Activated CD4-positive, alpha-beta memory T cell treated with anti-CD3 and anti-CD28 coated beads, Interleukin-2, amount 10 ng/mL, durations not matched to agents 7 days and 5 days (primary cell): ENCODE data around the gene HORMAD2. TPM values are rescaled to one million over a fixed set of nuclear protein-coding genes. Genes with fewer than 3 reads are reported as not detected.
A peak's percentile ranks its signal among the peaks of the same experiment; 100 is the strongest.
"Not testable (repeated sequence)": the region's sequence is repeated elsewhere in the genome, so short reads cannot be mapped to it uniquely, and the experiment has no call there.

Source experiments
- CTCF ChIA-PET: fragments of 350-600 bp; sonication (Branson Sonifier 250); formaldehyde crosslinking; loops from one replicate; lab custom pipeline; 2021; ENCODE audit warnings: antibody characterized with exemption, inconsistent platforms; lab: Charles Lee
- POLR2A ChIA-PET: fragments of 350-600 bp; sonication (Branson Sonifier 250); formaldehyde crosslinking; loops from one replicate; lab custom pipeline; 2021; ENCODE audit warnings: antibody characterized with exemption; lab: Charles Lee
- DNase-seq: peaks from one replicate; pipeline ENCODE4 v3.0.0-alpha.2; 2020
- H3K27ac Mint-ChIP-seq: one replicate; pipeline ENCODE4 v1.8.0; 2021; ENCODE audit warnings: mild to moderate bottlenecking, mixed read lengths
- H3K27me3 Mint-ChIP-seq: one replicate; pipeline ENCODE4 v1.8.0; 2021; ENCODE audit warnings: mixed read lengths
- H3K36me3 Mint-ChIP-seq: one replicate; pipeline ENCODE4 v1.8.0; 2021; ENCODE audit warnings: low read depth, mixed read lengths
- H3K4me1 Mint-ChIP-seq: one replicate; pipeline ENCODE4 v1.8.0; 2021; ENCODE audit warnings: mixed read lengths
- H3K4me3 Mint-ChIP-seq: one replicate; pipeline ENCODE4 v1.8.0; 2021; ENCODE audit warnings: mild to moderate bottlenecking, mixed read lengths
- H3K9me3 Mint-ChIP-seq: one replicate; pipeline ENCODE4 v1.8.0; 2021; ENCODE audit warnings: mixed read lengths
- total RNA-seq, 2 experiments: library from RNA; stranded (reverse); gene quantifications; one replicate each; pipeline ENCODE4 v1.2.3, GENCODE V29; 2021

HORMAD2 gene
- total RNA-seq, 2 experiments from 2014 or later, result 0.23 TPM; not detected in 1

DNA sequence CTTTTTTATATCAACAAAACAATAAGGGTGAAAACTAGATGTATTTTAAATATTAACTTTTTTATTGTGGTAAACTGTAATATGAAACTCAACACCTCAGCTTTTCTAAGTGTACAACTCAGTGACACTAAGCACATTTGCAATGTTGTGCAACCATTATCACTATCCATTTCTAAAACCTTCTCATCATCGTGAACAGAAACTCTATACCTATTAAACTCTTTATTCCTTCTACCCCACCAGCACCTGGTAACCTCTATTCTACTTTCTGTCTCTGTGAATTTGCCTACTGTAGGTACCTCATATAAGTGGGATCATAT, 9.4 kb downstream of the HORMAD2 start:
- Mint-ChIP-seq H3K4me1 (peaks cover 28% of the 10 kb centered on the region), H3K4me3 (no peak overlapping the region), H3K27ac (no peak overlapping the region), H3K36me3 (no peaks in the 10 kb centered on the region), H3K27me3 (peaks cover 4% of the 10 kb centered on the region), H3K9me3 (peaks cover 8% of the 10 kb centered on the region)
- CTCF ChIA-PET, result interaction anchor here (0.7 to 1.8 kb wide), 11 partner anchors 18 to 502 kb away, joined by 3 to 16 read pairs (median 4); no protein-coding TSS in a partner anchor
- POLR2A ChIA-PET, result interaction anchor here (1.5 kb wide), 1 partner anchor 500 kb away, joined by 5 read pairs; no protein-coding TSS in a partner anchor
- DNase-seq, result no peak

- ChIA-PET POLR2A (no interaction called here), CTCF (interaction anchor here (0.7 to 1.9 kb wide), 4 partner anchors 88 to 488 kb away, joined by 3 to 4 read pairs (median 3); no protein-coding TSS in a partner anchor)
- Mint-ChIP-seq H3K27ac (no peak overlapping the region), H3K4me3 (no peak overlapping the region), H3K27me3 (peaks cover 4% of the 10 kb centered on the region), H3K36me3 (peaks cover 2% of the 10 kb centered on the region), H3K9me3 (peaks cover 10% of the 10 kb centered on the region), H3K4me1 (peaks cover 14% of the 10 kb centered on the region)
- DNase-seq, result no peak
These were observed 12.4 kb downstream of the HORMAD2 start for GRCh38 chr22:30092686-30093085.

DNA sequence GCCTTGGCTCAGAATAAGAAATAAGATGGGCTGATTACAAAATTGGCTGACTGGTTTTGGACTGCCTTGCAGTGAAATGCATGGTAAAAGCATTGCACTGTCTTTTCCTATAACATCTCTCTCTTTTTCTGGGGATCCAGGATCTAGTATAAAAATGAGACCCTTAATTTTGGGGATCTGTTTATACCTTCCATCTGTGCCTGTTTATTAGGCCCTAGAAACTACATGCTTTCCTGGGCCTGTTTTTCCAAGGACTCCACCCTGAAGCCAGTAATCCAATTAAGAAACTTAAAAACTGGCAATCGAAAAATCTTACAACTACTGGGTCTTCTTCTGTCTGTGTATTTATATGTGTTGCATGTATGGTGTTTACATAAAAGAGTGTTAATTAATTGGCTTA, 14.5 kb downstream of the HORMAD2 start:
- H3K4me3 Mint-ChIP-seq, result no peak overlapping the region
- peaks cover 4% of the 10 kb centered on the region for H3K27me3 Mint-ChIP-seq
- no peak for DNase-seq
- H3K9me3 Mint-ChIP-seq, result peaks cover 10% of the 10 kb centered on the region
- ChIA-PET CTCF (no interaction called here), POLR2A (no interaction called here)
- H3K27ac Mint-ChIP-seq, result no peak overlapping the region
- peaks cover 7% of the 10 kb centered on the region for H3K4me1 Mint-ChIP-seq
- peaks cover 2% of the 10 kb centered on the region for H3K36me3 Mint-ChIP-seq

GRCh38 chr22:30097861-30098260, 17.6 kb downstream of the HORMAD2 start:
- Mint-ChIP-seq H3K27me3 (no peaks in the 10 kb centered on the region), H3K27ac (no peak overlapping the region), H3K4me1 (peaks cover 28% of the 10 kb centered on the region), H3K9me3 (peaks cover 7% of the 10 kb centered on the region), H3K4me3 (no peak overlapping the region), H3K36me3 (peaks cover 9% of the 10 kb centered on the region)
- no peak for DNase-seq
- ChIA-PET POLR2A (no interaction called here), CTCF (interaction anchor here (0.8 to 1.1 kb wide), 4 partner anchors 9 to 190 kb away, joined by 3 to 4 read pairs (median 3); no protein-coding TSS in a partner anchor)

- Mint-ChIP-seq H3K4me3 (peak overlapping the region; percentile 0), H3K4me1 (peaks cover 50% of the 10 kb centered on the region), H3K27ac (peak overlapping the region; percentile 57), H3K36me3 (peaks cover 14% of the 10 kb centered on the region)
- DNase-seq, POLR2A ChIA-PET, H3K27me3 Mint-ChIP-seq, H3K9me3 Mint-ChIP-seq: not testable (repeated sequence)
- CTCF ChIA-PET, result interaction anchor here (1.0 to 1.9 kb wide), 3 partner anchors 12 to 411 kb away, joined by 3 to 7 read pairs (median 5); no protein-coding TSS in a partner anchor
These were observed 20.5 kb downstream of the HORMAD2 start for GRCh38 chr22:30100770-30101169.

GRCh38 chr22:30104501-30105156, 24.4 kb downstream of the HORMAD2 start:
- peak overlapping the region; percentile 87 for H3K27ac Mint-ChIP-seq
- peak; percentile 29 for DNase-seq
- peak overlapping the region; percentile 51 for H3K4me3 Mint-ChIP-seq
- ChIA-PET POLR2A (interaction anchor here (0.8 to 2.9 kb wide), 12 partner anchors 81 to 222 kb away, joined by 3 to 15 read pairs (median 4); partner anchors contain the start of gene TBC1D10A), CTCF (interaction anchor here (0.7 to 8.0 kb wide), 13 partner anchors 10 to 286 kb away, joined by 3 to 119 read pairs (median 4); partner anchors contain the start of genes CASTOR1 and LIF)
- H3K27me3 Mint-ChIP-seq, result no peaks in the 10 kb centered on the region
- H3K36me3 Mint-ChIP-seq, result peaks cover 12% of the 10 kb centered on the region
- peaks cover 74% of the 10 kb centered on the region for H3K4me1 Mint-ChIP-seq
- no peaks in the 10 kb centered on the region for H3K9me3 Mint-ChIP-seq

DNA sequence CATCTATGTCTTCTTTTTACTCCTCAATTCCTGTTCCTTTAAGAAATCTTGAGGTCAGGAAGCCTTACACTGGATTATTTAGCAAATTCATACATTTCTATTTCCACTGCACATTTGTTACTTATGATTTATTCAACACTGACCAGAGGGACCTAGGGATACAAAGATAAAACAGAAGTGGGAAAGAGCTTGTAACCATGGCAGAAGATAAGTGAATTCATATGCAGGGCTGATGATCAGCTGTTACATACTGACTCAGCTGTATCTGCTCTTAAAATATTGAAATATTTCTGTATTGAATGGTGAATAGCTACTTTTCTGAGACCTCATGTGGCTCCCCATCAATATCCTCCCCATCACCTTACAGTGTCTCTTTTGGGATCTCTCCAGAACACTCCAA, 25.2 kb downstream of the HORMAD2 start:
- H3K27ac Mint-ChIP-seq, result peak overlapping the region; percentile 87
- ChIA-PET CTCF (interaction anchor here (1.0 to 8.0 kb wide), 10 partner anchors 9 to 285 kb away, joined by 3 to 119 read pairs (median 6); partner anchors contain the start of genes CASTOR1 and LIF), POLR2A (interaction anchor here (1.1 to 2.9 kb wide), 8 partner anchors 80 to 183 kb away, joined by 3 to 15 read pairs (median 4); no protein-coding TSS in a partner anchor)
- no peak overlapping the region for H3K4me3 Mint-ChIP-seq
- H3K27me3 Mint-ChIP-seq, result no peaks in the 10 kb centered on the region
- H3K4me1 Mint-ChIP-seq, result peaks cover 67% of the 10 kb centered on the region
- DNase-seq, result no peak
- H3K9me3 Mint-ChIP-seq, result no peaks in the 10 kb centered on the region
- peaks cover 7% of the 10 kb centered on the region for H3K36me3 Mint-ChIP-seq

DNA sequence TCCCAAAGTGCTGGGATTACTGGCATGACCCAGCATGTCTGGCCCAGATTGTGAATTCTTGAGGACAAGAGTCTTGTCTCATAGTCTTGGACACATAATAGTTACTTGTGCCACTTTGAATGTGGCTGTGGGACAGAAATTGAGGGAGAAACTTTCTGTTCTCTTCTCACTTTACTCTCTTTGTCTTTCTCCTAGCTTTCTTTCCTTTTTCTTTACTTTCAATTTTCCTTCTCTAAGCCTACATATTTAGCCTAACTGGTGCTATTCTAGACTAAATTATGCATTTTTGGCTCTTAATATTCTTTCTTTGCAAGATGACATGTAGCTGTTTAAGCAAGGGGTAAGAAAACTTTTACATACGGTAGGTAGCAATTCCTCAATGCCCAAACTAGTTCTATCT, 33.2 kb downstream of the HORMAD2 start:
- DNase-seq, result no peak
- Mint-ChIP-seq H3K4me3 (no peak overlapping the region), H3K27me3 (no peaks in the 10 kb centered on the region), H3K27ac (no peak overlapping the region), H3K36me3 (no peaks in the 10 kb centered on the region), H3K4me1 (peaks cover 42% of the 10 kb centered on the region), H3K9me3 (no peaks in the 10 kb centered on the region)
- CTCF ChIA-PET, result interaction anchor here (1.1 to 3.7 kb wide), 6 partner anchors 8 to 277 kb away, joined by 3 to 19 read pairs (median 4); partner anchors contain the start of gene CASTOR1
- POLR2A ChIA-PET, result no interaction called here

- Mint-ChIP-seq H3K36me3 (no peaks in the 10 kb centered on the region), H3K27ac (no peak overlapping the region), H3K4me3 (no peak overlapping the region), H3K4me1 (peaks cover 33% of the 10 kb centered on the region), H3K9me3 (no peaks in the 10 kb centered on the region), H3K27me3 (no peaks in the 10 kb centered on the region)
- no peak for DNase-seq
- ChIA-PET POLR2A (interaction anchor here (0.6 kb wide), 1 partner anchor 132 kb away, joined by 3 read pairs; the partner anchor contains the start of gene LIF), CTCF (interaction anchor here (0.6 to 3.7 kb wide), 7 partner anchors 9 to 276 kb away, joined by 3 to 19 read pairs (median 4); partner anchors contain the start of gene CASTOR1)
These were observed 34.1 kb downstream of the HORMAD2 start for GRCh38 chr22:30114361-30114760.

GRCh38 chr22:30115705-30116104, 35.4 kb downstream of the HORMAD2 start:
- POLR2A ChIA-PET, result interaction anchor here (1.2 kb wide), 1 partner anchor 162 kb away, joined by 3 read pairs; no protein-coding TSS in a partner anchor
- Mint-ChIP-seq H3K36me3 (peaks cover 3% of the 10 kb centered on the region), H3K4me1 (peaks cover 33% of the 10 kb centered on the region), H3K27me3 (peaks cover 2% of the 10 kb centered on the region), H3K27ac (no peak overlapping the region), H3K9me3 (no peaks in the 10 kb centered on the region), H3K4me3 (no peak overlapping the region)
- no peak for DNase-seq
- CTCF ChIA-PET, result interaction anchor here (1.2 kb wide), 1 partner anchor 140 kb away, joined by 5 read pairs; no protein-coding TSS in a partner anchor

GRCh38 chr22:30116362-30117117, 36.3 kb downstream of the HORMAD2 start:
- H3K27me3 Mint-ChIP-seq, result peaks cover 5% of the 10 kb centered on the region
- no peak for DNase-seq
- no peak overlapping the region for H3K27ac Mint-ChIP-seq
- ChIA-PET CTCF (interaction anchor here (0.6 kb wide), 1 partner anchor 527 kb away, joined by 3 read pairs; no protein-coding TSS in a partner anchor), POLR2A (interaction anchor here (1.0 to 1.2 kb wide), 4 partner anchors 9 to 161 kb away, joined by 3 read pairs; no protein-coding TSS in a partner anchor)
- peaks cover 5% of the 10 kb centered on the region for H3K36me3 Mint-ChIP-seq
- no peaks in the 10 kb centered on the region for H3K9me3 Mint-ChIP-seq
- H3K4me1 Mint-ChIP-seq, result peaks cover 37% of the 10 kb centered on the region
- no peak overlapping the region for H3K4me3 Mint-ChIP-seq

DNA sequence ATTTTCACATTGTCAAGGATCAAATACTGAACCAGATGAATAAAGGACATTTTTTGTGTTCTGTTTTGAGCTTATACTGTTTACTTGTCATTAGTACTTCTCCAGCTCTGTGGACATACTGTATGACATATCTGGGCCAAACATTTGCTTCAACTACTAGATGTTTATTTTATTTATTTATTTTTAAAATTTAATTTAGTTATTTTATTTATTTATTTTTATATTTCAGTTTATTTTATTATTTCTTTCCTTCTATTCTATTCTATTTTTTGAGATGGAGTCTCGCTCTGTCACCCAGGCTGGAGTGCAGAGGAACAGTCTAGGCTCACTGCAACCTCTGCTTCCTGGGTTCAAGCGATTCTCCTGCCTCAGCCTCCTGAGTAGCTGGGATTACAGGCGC, 37.0 kb downstream of the HORMAD2 start:
- Mint-ChIP-seq H3K27me3 (peaks cover 5% of the 10 kb centered on the region), H3K4me3 (no peak overlapping the region)

More for the DNA sequence above, 37.0 kb downstream of the HORMAD2 start:
- H3K36me3 Mint-ChIP-seq, result peaks cover 7% of the 10 kb centered on the region
- POLR2A ChIA-PET, result interaction anchor here (1.0 to 1.1 kb wide), 3 partner anchors 9 to 125 kb away, joined by 3 read pairs; no protein-coding TSS in a partner anchor
- peaks cover 43% of the 10 kb centered on the region for H3K4me1 Mint-ChIP-seq
- H3K27ac Mint-ChIP-seq, result no peak overlapping the region
- CTCF ChIA-PET, result interaction anchor here (0.6 to 1.0 kb wide), 2 partner anchors 172 to 528 kb away, joined by 3 read pairs; partner anchors contain the start of gene CASTOR1
- DNase-seq, result no peak
- H3K9me3 Mint-ChIP-seq, result no peaks in the 10 kb centered on the region
